Testis (tissue), 3 donors: Measurements from ENCODE around the gene TMEM164. TPM values are rescaled to one million over a fixed set of nuclear protein-coding genes. Genes with fewer than 3 reads are reported as not detected.
A peak's percentile ranks its signal among the peaks of the same experiment; 100 is the strongest.

Experiments
- DNase-seq: peaks from one replicate; pipeline ENCODE4 v3.0.0-alpha.2; 2019
- H3K27ac ChIP-seq, 2 donors: fragments of 200-600 bp; sonication (generic); one replicate each; pipeline ENCODE4 v1.5.1; 2019
- H3K27me3 ChIP-seq: fragments of 200-600 bp; sonication (generic); one replicate; pipeline ENCODE4 v1.5.1; 2019
- H3K36me3 ChIP-seq: fragments of 200-600 bp; sonication (generic); one replicate; pipeline ENCODE4 v1.5.1; 2017; ENCODE audit warnings: low read depth; ENCODE audit errors: missing control alignments
- H3K4me1 ChIP-seq: fragments of 200-600 bp; sonication (generic); one replicate; pipeline ENCODE4 v1.5.1; 2019
- H3K4me3 ChIP-seq, 2 donors: fragments of 200-600 bp; sonication (generic); one replicate each; pipeline ENCODE4 v1.5.1; 2017 to 2019
- H3K9me3 ChIP-seq: fragments of 200-600 bp; sonication (generic); one replicate; pipeline ENCODE4 v1.5.1; 2017
- POLR2A ChIP-seq: fragments of 450-650 bp; IDR thresholded peaks from one replicate; pipeline ENCODE4 v1.6.1; 2017; ENCODE audit warnings: antibody characterized with exemption, mild to moderate bottlenecking, moderate library complexity
- WGBS, 2 donors: methylation state at CpG; one replicate each; pipeline ENCODE4 v1.1.5; 2018; 5-methylcytosine and 5-hydroxymethylcytosine counted together
- intact Hi-C: fragments of 100-400 bp; cut with DNase I; formaldehyde crosslinking; loops from one replicate; pipeline ENCODE4 v1.15.1; 2023; ENCODE audit warnings: low total_unique reads
- polyA plus RNA-seq: library from polyadenylated mRNA; stranded (reverse); fragments of 350-450 nt; fragmentation: Illumina TruSeq; extraction: RNeasy Lipid Tissue Mini Kit (QIAGEN cat#74804); gene quantifications from one replicate; pipeline ENCODE4 v1.2.3, GENCODE V29; 2014; ENCODE audit warnings: low read depth, low replicate concordance; ENCODE audit not compliant: insufficient read depth
- total RNA-seq, 2 donors: library from RNA; depleted of rRNA; stranded (reverse); fragments of >200 nt; gene quantifications; one replicate each; pipeline ENCODE4 v1.2.3, GENCODE V29; 2016
- TF ChIP-seq, protein P1 (sequence below), 3 experiments: fragments of 450-650 bp in 2 of 3; fragments of 200-600 bp in 1 of 3; sonication (generic) in 1 of 3; IDR thresholded peaks; one replicate each; pipeline ENCODE4 v1.5.1; 2016 to 2019; ENCODE audit warnings: antibody characterized with exemption in 3 of 3, mild to moderate bottlenecking in 2 of 3, moderate library complexity in 1 of 3

Gene TMEM164
- total and polyA plus RNA-seq, 3 donors from 2014 or later: 7.9 to 13.9 (median 8.1) TPM

DNA sequence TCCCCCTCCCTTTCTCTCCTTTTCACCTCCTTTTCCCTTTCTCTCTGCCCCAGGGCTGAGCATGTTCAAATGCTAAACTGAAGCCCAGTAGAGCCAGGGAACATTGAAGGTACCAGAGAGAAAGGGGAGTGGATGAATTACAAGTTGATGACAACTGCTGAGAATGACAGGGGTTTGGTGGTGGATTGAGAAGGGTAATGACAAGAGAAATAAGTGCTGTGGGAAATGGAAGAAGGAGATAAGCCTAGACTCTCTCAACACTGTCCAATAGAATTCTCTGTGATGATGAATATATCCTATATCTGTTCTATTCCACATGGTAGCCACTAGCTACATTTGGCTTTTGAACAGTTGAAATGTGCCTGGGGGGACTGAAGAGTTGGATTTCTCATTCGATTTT lies 154.5 kb downstream of the TMEM164 start:
- no peak for DNase-seq
- intact Hi-C loops: loop anchor here (5.0 kb wide), 1 partner anchor 260 kb away; no protein-coding TSS in a partner anchor
- no peaks in the 10 kb centered on the region for H3K36me3 ChIP-seq
- no peaks in the 10 kb centered on the region for H3K9me3 ChIP-seq
- H3K27ac ChIP-seq: no peak overlapping the region
- 88 to 100% methylated on average over 1 of the region's 1 CpG for WGBS, 2 donors
- no peaks in the 10 kb centered on the region for H3K27me3 ChIP-seq
- no peaks in the 10 kb centered on the region for H3K4me1 ChIP-seq
- no peak overlapping the region for H3K4me3 ChIP-seq
- TF ChIP-seq, protein P1, sequence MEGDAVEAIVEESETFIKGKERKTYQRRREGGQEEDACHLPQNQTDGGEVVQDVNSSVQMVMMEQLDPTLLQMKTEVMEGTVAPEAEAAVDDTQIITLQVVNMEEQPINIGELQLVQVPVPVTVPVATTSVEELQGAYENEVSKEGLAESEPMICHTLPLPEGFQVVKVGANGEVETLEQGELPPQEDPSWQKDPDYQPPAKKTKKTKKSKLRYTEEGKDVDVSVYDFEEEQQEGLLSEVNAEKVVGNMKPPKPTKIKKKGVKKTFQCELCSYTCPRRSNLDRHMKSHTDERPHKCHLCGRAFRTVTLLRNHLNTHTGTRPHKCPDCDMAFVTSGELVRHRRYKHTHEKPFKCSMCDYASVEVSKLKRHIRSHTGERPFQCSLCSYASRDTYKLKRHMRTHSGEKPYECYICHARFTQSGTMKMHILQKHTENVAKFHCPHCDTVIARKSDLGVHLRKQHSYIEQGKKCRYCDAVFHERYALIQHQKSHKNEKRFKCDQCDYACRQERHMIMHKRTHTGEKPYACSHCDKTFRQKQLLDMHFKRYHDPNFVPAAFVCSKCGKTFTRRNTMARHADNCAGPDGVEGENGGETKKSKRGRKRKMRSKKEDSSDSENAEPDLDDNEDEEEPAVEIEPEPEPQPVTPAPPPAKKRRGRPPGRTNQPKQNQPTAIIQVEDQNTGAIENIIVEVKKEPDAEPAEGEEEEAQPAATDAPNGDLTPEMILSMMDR (IDR thresholded peaks at IDR 0.05): no peak

DNA sequence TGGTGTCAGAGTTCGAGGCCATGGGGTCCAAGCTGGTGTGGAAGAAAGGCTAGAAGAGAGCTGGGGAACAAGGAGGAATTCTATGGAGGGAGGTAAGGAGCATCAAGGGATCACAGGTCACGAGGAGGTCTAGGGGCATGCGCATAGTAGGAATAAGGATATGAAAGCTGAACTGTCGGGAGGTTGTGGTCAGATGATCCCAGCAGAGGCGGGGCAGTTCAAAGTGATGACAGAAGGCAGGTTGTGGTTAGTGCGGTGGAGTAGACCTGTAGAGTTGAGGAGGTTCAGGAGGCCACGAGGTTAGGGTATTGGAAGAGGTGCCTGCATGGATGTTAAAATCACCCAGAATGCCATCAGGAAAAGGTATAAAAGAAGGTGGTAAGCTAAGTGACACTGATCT lies 156.3 kb downstream of the TMEM164 start:
- intact Hi-C loops: loop anchor here (5.0 kb wide), 1 partner anchor 258 kb away; no protein-coding TSS in a partner anchor
- WGBS, 2 donors: 83 to 88% methylated on average over 7 of the region's 7 CpGs
- H3K4me1 ChIP-seq: no peaks in the 10 kb centered on the region

DNA sequence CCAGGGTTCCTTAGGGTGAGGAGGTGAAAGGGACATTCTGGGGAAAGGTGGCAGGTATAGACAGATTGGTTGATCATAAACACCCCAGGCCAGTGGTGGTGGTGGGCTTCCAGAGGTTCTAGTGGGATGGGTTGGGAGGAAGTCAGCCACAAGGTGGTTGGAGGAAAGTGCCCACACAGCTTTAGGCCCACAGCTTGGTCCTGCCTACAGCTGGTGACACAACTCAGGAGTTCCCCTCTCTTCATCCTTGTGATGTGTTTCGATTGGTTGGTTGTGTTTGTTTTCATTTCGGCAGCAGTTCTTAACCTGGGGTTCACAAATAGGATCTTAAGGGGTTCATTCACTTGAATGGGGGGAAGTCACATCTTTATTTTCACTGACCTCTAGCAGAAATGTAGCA lies 157.0 kb downstream of the TMEM164 start:
- Histone ChIP-seq H3K9me3 (no peaks in the 10 kb centered on the region), H3K4me3 (no peak overlapping the region), H3K4me1 (no peaks in the 10 kb centered on the region), H3K27me3 (no peaks in the 10 kb centered on the region), H3K27ac (no peak overlapping the region), H3K36me3 (no peaks in the 10 kb centered on the region)
- TF ChIP-seq POLR2A: no peak
- TF ChIP-seq, protein P1 (IDR thresholded peaks at IDR 0.05): no peak
- no peak for DNase-seq
- 77 to 88% methylated on average over 2 of the region's 2 CpGs for whole genome bisulfite sequencing, 2 donors
- intact Hi-C loops: loop anchor here (5.0 kb wide), 1 partner anchor 257 kb away; no protein-coding TSS in a partner anchor

More for the DNA sequence above, 156.3 kb downstream of the TMEM164 start:
- no peaks in the 10 kb centered on the region for H3K27me3 ChIP-seq
- no peak overlapping the region for H3K4me3 ChIP-seq
- H3K27ac ChIP-seq: no peak overlapping the region
- no peak for DNase-seq
- no peaks in the 10 kb centered on the region for H3K9me3 ChIP-seq
- TF ChIP-seq POLR2A: no peak
- TF ChIP-seq, protein P1 (IDR thresholded peaks at IDR 0.05): no peak
- no peaks in the 10 kb centered on the region for H3K36me3 ChIP-seq

DNA sequence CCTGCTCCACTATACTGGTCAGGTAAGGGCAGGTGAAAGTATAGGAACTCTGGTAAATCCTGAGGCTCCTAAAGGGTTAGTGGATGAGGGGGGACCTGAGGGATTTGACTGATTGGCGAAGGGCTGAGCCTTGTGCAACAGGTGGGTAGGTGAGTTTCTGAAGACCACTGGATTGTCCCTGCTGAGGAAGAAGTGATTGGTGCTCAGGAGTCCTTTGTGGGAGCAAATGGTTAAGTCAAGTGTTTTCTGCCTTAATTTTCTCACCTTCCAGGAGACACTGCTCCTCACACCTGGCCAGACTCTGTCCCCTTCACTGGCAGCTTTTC lies 158.4 kb downstream of the TMEM164 start:
- Histone ChIP-seq H3K4me3 (no peak overlapping the region), H3K9me3 (no peaks in the 10 kb centered on the region), H3K36me3 (no peaks in the 10 kb centered on the region), H3K27me3 (no peaks in the 10 kb centered on the region), H3K27ac (no peak overlapping the region), H3K4me1 (no peaks in the 10 kb centered on the region)
- no peak for DNase-seq
- TF ChIP-seq POLR2A: no peak
- TF ChIP-seq, protein P1 (IDR thresholded peaks at IDR 0.05): no peak
- intact Hi-C loops: no loop called here
- 100% methylated on average over 1 of the region's 1 CpG; no CpG with 5 or more reads in 1 of the 2 donors for WGBS, 2 donors

DNA sequence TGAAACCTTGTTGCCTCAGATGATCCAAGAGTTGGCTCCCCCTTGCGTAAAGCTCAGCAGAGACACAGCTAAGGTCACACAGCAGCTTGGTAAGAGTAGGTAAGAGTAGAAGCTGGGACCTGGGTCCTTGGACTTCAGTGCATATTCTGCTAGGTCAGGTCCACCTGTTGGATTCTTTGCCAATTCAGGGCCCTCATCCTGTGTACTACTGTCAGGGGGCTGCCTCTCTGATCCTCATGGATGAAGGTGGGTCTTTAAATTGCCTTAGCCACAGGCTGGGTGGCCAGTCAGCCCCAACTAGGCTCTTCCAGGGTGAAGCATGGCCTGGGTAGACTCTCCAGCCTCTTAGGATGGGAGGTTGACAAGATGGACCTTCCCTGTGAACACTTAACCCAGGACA lies 159.2 kb downstream of the TMEM164 start:
- intact Hi-C loops: no loop called here
- H3K9me3 ChIP-seq: no peaks in the 10 kb centered on the region
- H3K4me1 ChIP-seq: no peaks in the 10 kb centered on the region
- H3K27ac ChIP-seq: no peak overlapping the region
- H3K4me3 ChIP-seq: no peak overlapping the region
- no peaks in the 10 kb centered on the region for H3K27me3 ChIP-seq
- WGBS, 2 donors: 63% methylated on average over 1 of the region's 1 CpG; no CpG with 5 or more reads in 1 of the 2 donors
- no peak for TF ChIP-seq POLR2A
- TF ChIP-seq, protein P1 (IDR thresholded peaks at IDR 0.05): no peak
- no peaks in the 10 kb centered on the region for H3K36me3 ChIP-seq
- peak; percentile 23 for DNase-seq
